ENCODE measurements around the gene DSC3.

Gene DSC3

GRCh38 chr18:30985753-30986152, 56.8 kb downstream of the DSC3 start:
- no peak for TF ChIP-seq ZNF549 (tag by site-specific recombination; IDR thresholded peaks at IDR 0.05)
- TF ChIP-seq YY2 (tag by site-specific recombination; IDR thresholded peaks at IDR 0.05) = peak; percentile 17; the same call in 1 of the 2 replicates
- no peak for TF ChIP-seq INSM2 (tag by site-specific recombination; IDR thresholded peaks at IDR 0.05)
- no peak for TF ChIP-seq ZNF221 (tag by site-specific recombination; IDR thresholded peaks at IDR 0.05; ENCODE audit: borderline replicate concordance)
- TF ChIP-seq ZSCAN4 (tag by site-specific recombination; IDR thresholded peaks at IDR 0.05) = peak; percentile 100
- no peak for TF ChIP-seq ZNF211 (tag by site-specific recombination; IDR thresholded peaks at IDR 0.05; ENCODE audit: low read depth)
- no peak for TF ChIP-seq ZNF138 (tag by site-specific recombination; IDR thresholded peaks at IDR 0.05; ENCODE audit: borderline replicate concordance)
- TF ChIP-seq ZNF266 (tag by site-specific recombination; IDR thresholded peaks at IDR 0.05; ENCODE audit: low read depth) = no peak
- no peak for TF ChIP-seq ZBTB48 (tag by site-specific recombination; IDR thresholded peaks at IDR 0.05)
- 0 out of 2 replicates have a peak, but pooled peaks have one; percentile 55 for TF ChIP-seq ZNF239 (tag by site-specific recombination; IDR thresholded peaks at IDR 0.05)
- 0 out of 2 replicates have a peak, but pooled peaks have one; percentile 10 for TF ChIP-seq EGR2 (tag by site-specific recombination; IDR thresholded peaks at IDR 0.05; ENCODE audit: low read depth)
- peak; percentile 76 for TF ChIP-seq ZFHX2 (tag by site-specific recombination; conservative IDR thresholded peaks at IDR 0.05)
- TF ChIP-seq ZFP37 (tag by site-specific recombination; IDR thresholded peaks at IDR 0.05) = no peak
- TF ChIP-seq ZSCAN23 (tag by site-specific recombination; IDR thresholded peaks at IDR 0.05) = no peak
- no peak for TF ChIP-seq ZSCAN18 (tag by site-specific recombination; IDR thresholded peaks at IDR 0.05)
- H3K27ac ChIP-seq (ENCODE audit: extremely low read depth, low read depth, low read length) = no peak overlapping the region
- ChIA-PET CTCF (no interaction called here), POLR2A (no interaction called here)
- no peaks in the 10 kb centered on the region for H3K36me3 ChIP-seq (ENCODE audit: control insufficient read depth in 2 of 2, insufficient read depth in 1 of 2, low read length in 2 of 2)
- no peak overlapping the region for H3K4me3 ChIP-seq (ENCODE audit: low read depth, low read length)
- H3K4me1 ChIP-seq (ENCODE audit: control insufficient read depth, insufficient read depth, low read length) = no peaks in the 10 kb centered on the region
- H3K9me3 ChIP-seq (ENCODE audit: control insufficient read depth, insufficient read depth, low read depth, low read length) = no peaks in the 10 kb centered on the region

- H3K36me3 ChIP-seq (ENCODE audit: control insufficient read depth in 2 of 2, insufficient read depth in 1 of 2, low read length in 2 of 2) = no peaks in the 10 kb centered on the region
- POLR2A ChIA-PET = no interaction called here
- TF ChIP-seq ZNF394 (tag by site-specific recombination; IDR thresholded peaks at IDR 0.05; ENCODE audit: borderline replicate concordance) (peak; percentile 70; the same call in 1 of the 2 replicates), ZBTB8A (tag by site-specific recombination; IDR thresholded peaks at IDR 0.05) (0 out of 2 replicates have a peak, but pooled peaks have one; percentile 26), KLF1 (tag by site-specific recombination; IDR thresholded peaks at IDR 0.05) (peak; percentile 96), ZNF518A (tag by site-specific recombination; conservative IDR thresholded peaks at IDR 0.05; ENCODE audit: low read depth) (peak; percentile 55), ZNF426 (tag by site-specific recombination; IDR thresholded peaks at IDR 0.05) (peak; percentile 55), REST (tag by site-specific recombination; IDR thresholded peaks at IDR 0.05) (no peak), ZNF514 (tag by site-specific recombination; IDR thresholded peaks at IDR 0.05) (no peak)
Measured at GRCh38 chr18:30982285-30982992, 60.1 kb downstream of the DSC3 start.

More at GRCh38 chr18:30982285-30982992, 60.1 kb downstream of the DSC3 start:
- CTCF ChIA-PET = interaction anchor here (0.6 to 1.2 kb wide), 2 partner anchors 12 to 445 kb away, joined by 3 read pairs; no protein-coding TSS in a partner anchor
- Histone ChIP-seq H3K9me3 (ENCODE audit: control insufficient read depth, insufficient read depth, low read depth, low read length) (no peaks in the 10 kb centered on the region), H3K27ac (ENCODE audit: extremely low read depth, low read depth, low read length) (no peak overlapping the region), H3K4me1 (ENCODE audit: control insufficient read depth, insufficient read depth, low read length) (no peaks in the 10 kb centered on the region), H3K4me3 (ENCODE audit: low read depth, low read length) (no peak overlapping the region)
